Measurements from ENCODE around the gene GPR26.

GPR26 gene

DNA sequence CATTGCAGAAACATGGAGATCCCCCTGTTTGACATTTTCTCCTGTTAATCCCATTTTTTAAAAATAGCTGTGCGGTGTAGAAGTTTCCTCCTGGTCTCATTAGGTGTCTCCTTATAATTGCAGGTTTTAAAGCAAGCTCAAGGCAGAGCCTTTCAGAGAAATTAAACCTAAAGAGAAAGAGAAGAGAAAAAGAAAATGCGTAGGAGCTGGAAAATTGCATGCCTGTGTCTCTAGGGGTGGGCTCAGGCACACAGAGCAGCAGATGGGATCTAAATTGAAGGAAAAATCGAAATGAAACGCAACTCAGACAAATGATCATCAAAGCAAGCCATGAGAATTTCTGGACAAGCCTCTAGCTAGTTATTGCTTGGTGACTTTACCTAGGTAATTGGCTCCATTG is 40.1 kb downstream of the GPR26 start:
- CTCF ChIA-PET, result interaction anchor here (1.3 to 1.4 kb wide), 2 partner anchors 14 to 129 kb away, joined by 3 to 4 read pairs; no protein-coding TSS in a partner anchor
- POLR2A ChIA-PET, result no interaction called here

GRCh38 chr10:123715546-123715945 is 49.4 kb downstream of the GPR26 start:
- ChIA-PET CTCF (interaction anchor here (1.4 to 2.4 kb wide), 2 partner anchors 11 to 18 kb away, joined by 3 to 9 read pairs; no protein-coding TSS in a partner anchor), POLR2A (no interaction called here)
- no peak for DNase-seq (ENCODE audit: extremely low spot score)
- TF ChIP-seq, protein P1, sequence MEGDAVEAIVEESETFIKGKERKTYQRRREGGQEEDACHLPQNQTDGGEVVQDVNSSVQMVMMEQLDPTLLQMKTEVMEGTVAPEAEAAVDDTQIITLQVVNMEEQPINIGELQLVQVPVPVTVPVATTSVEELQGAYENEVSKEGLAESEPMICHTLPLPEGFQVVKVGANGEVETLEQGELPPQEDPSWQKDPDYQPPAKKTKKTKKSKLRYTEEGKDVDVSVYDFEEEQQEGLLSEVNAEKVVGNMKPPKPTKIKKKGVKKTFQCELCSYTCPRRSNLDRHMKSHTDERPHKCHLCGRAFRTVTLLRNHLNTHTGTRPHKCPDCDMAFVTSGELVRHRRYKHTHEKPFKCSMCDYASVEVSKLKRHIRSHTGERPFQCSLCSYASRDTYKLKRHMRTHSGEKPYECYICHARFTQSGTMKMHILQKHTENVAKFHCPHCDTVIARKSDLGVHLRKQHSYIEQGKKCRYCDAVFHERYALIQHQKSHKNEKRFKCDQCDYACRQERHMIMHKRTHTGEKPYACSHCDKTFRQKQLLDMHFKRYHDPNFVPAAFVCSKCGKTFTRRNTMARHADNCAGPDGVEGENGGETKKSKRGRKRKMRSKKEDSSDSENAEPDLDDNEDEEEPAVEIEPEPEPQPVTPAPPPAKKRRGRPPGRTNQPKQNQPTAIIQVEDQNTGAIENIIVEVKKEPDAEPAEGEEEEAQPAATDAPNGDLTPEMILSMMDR (IDR thresholded peaks at IDR 0.05; ENCODE audit: control extremely low read depth, extremely low read depth, low read depth, missing control alignments), result no peak

More for the DNA sequence above, 40.1 kb downstream of the GPR26 start:
- TF ChIP-seq, protein P1 (IDR thresholded peaks at IDR 0.05; ENCODE audit: control extremely low read depth, extremely low read depth, low read depth, missing control alignments), result no peak
- DNase-seq (ENCODE audit: extremely low spot score), result no peak

DNA sequence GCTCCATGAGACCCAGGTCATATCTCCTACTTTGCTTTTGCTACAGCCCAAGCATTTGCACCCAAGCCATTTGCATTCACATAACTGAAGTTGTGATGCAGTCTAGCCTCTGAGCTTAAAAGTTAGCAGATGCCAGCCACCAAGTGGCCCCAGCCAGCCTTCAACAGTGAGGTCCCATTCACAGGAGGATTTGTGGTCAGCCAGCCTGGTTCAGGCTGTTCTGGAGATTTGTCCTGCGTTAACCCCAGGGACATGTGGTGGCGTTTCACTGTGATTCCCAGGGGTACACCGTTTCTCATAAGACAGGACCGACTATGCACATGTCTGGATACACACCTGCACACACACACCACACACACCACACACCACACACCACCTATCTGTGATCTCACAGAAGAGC is 51.2 kb downstream of the GPR26 start:
- ChIA-PET POLR2A (no interaction called here), CTCF (interaction anchor here (2.4 kb wide), 1 partner anchor 16 kb away, joined by 9 read pairs; no protein-coding TSS in a partner anchor)
- TF ChIP-seq, protein P1 (IDR thresholded peaks at IDR 0.05; ENCODE audit: control extremely low read depth, extremely low read depth, low read depth, missing control alignments), result no peak
- no peak for DNase-seq (ENCODE audit: extremely low spot score)

DNA sequence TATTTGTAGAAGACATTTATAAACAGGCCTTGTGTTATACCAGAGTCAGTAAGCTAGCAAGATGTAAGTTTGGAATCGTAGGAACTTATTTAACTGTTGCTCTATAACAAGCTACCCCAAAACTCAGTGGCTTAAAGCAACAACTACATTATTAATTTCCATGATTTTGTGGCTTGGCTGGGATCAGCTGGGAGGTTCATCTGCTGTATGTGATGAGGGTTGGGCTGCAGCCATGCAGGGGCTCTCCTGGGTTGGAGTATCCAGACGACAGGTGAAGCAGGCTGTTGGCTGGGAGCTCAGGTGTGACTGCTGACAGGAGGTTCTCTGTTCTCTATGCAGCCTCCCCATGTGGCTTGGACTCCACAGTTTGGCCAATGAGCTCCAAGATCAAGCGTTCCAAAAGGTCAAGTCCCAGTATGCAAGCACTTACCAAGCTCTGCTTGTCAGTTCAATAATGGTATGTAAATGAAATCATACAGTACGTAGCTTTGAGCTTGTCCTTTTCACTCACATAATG is 52.4 kb downstream of the GPR26 start:
- TF ChIP-seq, protein P1 (IDR thresholded peaks at IDR 0.05; ENCODE audit: control extremely low read depth, extremely low read depth, low read depth, missing control alignments), result no peak
- ChIA-PET POLR2A (no interaction called here), CTCF (no interaction called here)
- DNase-seq (ENCODE audit: extremely low spot score), result no peak

GRCh38 chr10:123720536-123720935 is 54.4 kb downstream of the GPR26 start:
- ChIA-PET POLR2A (no interaction called here), CTCF (interaction anchor here (1.3 kb wide), 1 partner anchor 14 kb away, joined by 3 read pairs; no protein-coding TSS in a partner anchor)
- TF ChIP-seq, protein P1 (IDR thresholded peaks at IDR 0.05; ENCODE audit: control extremely low read depth, extremely low read depth, low read depth, missing control alignments), result no peak
- no peak for DNase-seq (ENCODE audit: extremely low spot score)

DNA sequence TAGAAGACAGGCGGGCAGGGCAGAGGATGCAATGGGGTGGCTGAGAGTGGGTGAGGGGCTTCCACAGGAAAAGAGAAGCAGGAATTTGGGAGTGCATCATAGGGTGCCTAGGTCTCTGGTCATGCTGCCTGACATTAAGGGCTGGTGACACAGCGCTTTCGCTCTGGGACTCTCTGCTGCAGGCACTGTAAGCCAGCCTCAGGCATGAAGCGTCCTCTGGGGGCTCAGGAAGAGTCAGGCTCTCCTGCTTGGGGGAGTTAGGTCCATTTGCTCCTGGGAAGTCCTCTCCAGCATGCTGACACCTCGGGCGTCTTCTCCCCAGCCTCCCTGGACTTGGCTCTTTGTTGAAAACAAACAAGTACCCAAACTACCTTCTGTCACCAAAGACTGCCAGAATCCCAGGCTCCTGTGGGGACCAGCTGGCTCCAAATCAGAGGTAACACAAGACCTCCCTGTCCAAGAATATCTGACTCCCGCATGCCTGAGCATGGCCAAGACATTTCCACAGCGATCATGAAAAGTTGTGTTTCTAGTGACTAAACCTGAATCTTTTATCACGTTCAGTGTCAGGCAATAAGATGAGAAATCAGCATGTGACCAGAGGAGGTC is 55.4 kb downstream of the GPR26 start:
- CTCF ChIA-PET, result no interaction called here
- POLR2A ChIA-PET, result no interaction called here
- TF ChIP-seq, protein P1 (IDR thresholded peaks at IDR 0.05; ENCODE audit: control extremely low read depth, extremely low read depth, low read depth, missing control alignments), result no peak
- DNase-seq (ENCODE audit: extremely low spot score), result no peak

Data from GM10248 (cell line).